NCI-H2029 treated with DMSO at 0.1 percent for 48 hours (cell line): ENCODE data around the gene PRR5L.
A peak's percentile ranks its signal among the peaks of the same experiment; 100 is the strongest.
"Not testable (repeated sequence)": the region's sequence is repeated elsewhere in the genome, so short reads cannot be mapped to it uniquely, and the experiment has no call there.

Source experiments
- DNase-seq: peaks from one replicate; lab custom pipeline; 2025; lab: John Stamatoyannopoulos, UW

The PRR5L gene

GRCh38 chr11:36459046-36459445, 163.0 kb downstream of the PRR5L start:
- no peak for DNase-seq

GRCh38 chr11:36460220-36460619, 164.1 kb downstream of the PRR5L start:
- no peak for DNase-seq

GRCh38 chr11:36462321-36462720, 166.2 kb downstream of the PRR5L start:
- DNase-seq = no peak

GRCh38 chr11:36463781-36464180, 167.7 kb downstream of the PRR5L start:
- DNase-seq = no peak

- no peak for DNase-seq
Measured at GRCh38 chr11:36464720-36465119, 168.6 kb downstream of the PRR5L start.

GRCh38 chr11:36465449-36466163, 169.5 kb downstream of the PRR5L start:
- no peak for DNase-seq

DNA sequence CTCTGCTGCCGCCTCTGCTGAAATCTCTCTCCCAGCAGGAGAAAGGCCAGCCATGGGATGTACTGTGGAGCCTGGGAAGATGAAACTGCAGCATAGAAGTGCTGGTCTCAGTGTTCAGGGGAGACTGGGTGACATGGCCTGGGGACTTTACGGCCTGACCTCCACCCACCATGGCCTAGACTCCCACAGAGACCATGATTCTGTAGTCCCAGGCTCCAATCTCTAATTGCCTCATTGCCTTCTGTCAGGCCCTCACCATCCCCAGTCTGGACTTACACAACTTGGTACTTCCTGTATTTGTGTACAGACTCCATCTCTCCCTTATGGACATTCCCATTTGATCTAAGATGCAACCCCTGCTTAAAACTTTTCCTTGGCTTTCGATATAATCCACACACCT, 170.9 kb downstream of the PRR5L start:
- DNase-seq = no peak

DNA sequence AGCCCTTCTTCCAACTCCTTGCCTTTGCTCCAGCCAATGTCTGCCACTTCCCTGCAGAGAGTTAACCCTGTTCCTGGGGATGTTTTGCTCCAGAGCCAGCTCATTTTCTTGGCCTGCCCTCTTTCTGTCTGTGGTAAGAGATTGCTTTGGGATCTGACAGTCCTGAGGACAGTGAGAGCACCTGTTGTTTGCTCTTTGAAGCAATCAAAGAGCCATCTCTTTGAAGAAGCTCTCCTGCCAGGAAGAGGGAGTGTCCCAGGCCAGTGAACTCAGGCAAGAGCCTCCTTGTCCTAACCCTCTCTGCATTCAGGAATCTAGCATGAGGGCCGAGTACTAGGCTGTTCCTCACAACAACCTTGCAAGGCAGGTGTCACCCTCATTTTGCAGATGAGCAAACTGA, 171.8 kb downstream of the PRR5L start:
- DNase-seq = no peak

- no peak for DNase-seq
Measured at GRCh38 chr11:36469063-36469462, 173.0 kb downstream of the PRR5L start.

DNA sequence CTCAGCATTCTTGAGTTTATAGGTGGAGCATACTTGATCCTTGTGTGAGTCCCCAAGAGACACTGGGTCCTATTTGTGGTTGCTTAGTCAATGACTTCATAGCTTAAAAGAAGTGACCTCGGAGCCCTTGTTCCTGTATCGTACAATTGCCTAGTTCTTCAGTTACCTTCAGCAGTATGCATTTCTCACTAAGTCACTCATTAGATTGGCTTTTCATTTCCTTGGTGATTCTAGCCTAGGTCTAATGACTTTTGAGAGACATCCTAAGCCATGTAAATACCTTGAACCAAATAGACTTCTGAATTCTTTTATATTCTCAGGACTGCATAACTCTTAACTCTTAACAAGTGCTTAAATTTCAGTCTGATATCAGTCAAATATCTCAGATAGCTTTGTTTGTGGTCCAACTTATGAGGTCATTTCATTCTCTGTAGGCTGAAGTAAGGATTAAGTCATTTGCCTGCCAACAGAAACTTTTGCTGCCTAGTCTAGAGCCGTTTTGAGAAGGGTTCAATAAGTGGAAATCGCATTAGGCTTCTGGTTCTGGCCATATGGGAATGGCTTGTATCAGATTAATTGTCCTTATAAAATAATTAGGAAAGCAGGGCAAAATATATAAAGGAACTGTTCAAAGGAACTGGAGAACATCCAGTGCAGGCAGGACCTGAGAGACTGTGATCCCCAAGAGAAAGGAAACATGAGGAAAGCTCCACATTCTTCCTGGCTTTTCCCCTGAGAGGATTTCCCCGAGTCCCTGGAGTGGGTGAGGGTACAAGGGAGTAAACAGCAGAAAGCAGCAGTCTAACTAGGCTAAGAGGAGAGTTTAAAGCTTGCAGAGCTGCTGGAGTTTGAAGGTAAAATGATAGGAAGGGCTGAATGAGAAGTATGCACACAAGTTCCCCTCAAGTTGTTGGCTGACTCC, 174.1 kb downstream of the PRR5L start:
- DNase-seq = no peak

GRCh38 chr11:36471577-36471976, 175.5 kb downstream of the PRR5L start:
- DNase-seq = no peak

DNA sequence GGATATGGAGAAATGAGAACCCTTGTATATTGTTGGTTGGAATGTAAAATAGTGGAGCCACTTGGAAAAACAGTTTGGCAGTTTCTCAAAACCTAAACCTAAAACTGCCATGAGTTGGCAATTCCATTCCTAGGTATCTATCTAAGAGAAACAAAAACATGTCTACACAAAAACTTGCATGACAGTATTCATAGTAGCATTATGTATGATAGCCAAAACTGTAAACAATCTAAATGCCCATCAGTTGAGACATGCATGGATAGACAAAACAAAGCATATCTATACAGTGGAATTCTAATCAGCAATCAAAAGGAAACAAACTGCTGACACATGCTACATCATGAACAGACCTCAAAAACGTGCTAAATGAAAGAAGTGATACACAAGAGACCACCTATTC, 179.1 kb downstream of the PRR5L start:
- no peak for DNase-seq

GRCh38 chr11:36478700-36479329, 182.7 kb downstream of the PRR5L start:
- DNase-seq = peak; percentile 52

- no peak for DNase-seq
Measured at GRCh38 chr11:36480833-36481232, 184.7 kb downstream of the PRR5L start.

DNA sequence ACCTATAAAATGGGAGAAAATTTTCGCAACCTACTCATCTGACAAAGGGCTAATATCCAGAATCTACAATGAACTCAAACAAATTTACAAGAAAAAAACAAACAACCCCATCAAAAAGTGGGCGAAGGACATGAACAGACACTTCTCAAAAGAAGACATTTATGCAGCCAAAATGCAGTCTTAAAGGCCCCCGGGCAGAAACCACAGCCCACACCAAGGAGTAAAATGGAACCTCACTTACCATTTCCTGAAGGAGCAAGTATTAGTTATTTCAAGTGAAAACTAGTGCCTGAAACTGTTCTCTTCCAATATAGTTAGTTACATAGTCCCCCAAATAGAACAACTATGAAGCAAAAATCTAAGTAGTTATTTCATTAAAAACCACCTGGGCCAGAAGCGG, 187.0 kb downstream of the PRR5L start:
- not testable (repeated sequence) for DNase-seq

- no peak for DNase-seq
Measured at GRCh38 chr11:36485298-36486002, 189.4 kb downstream of the PRR5L start.

DNA sequence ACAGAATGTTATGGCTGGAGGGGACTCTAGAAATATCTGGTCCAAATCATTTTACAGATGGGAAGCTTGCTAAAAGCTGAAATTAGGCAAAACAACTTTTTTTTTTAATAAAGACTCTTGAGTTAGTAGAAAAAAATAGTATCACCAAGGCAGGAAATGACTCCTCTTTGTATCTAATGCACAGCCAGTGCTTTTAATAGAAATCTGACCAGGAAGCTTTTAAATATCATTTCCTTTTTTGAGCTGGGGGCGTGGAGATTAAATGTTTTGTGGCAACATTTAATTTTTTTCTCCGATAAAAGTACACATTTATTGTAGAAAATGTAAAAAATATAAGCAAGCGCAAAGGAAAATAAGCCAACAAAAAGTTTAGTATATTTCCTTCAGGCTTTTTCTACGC, 191.5 kb downstream of the PRR5L start:
- DNase-seq = no peak

DNA sequence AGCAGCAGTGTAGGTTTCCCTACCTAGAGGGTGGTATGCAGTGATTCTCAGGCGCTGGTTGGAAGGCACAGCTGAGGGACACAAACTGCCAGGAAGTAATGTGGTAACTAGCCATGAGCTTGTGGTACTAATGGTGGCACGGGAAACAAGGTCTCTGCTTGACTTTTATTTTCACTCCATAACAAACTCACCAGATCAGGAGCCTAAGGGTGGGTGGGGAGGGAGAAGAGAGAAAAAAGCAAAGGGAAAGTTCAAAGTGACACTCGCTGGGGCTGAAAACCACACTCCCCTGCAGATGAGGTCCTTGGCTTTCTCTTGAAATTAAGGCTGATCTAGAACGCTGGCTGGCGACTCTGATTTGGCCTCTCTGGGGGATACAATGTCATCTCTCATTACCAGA, 192.0 kb downstream of the PRR5L start:
- DNase-seq = no peak

GRCh38 chr11:36490026-36490806, 194.1 kb downstream of the PRR5L start:
- DNase-seq = no peak

DNA sequence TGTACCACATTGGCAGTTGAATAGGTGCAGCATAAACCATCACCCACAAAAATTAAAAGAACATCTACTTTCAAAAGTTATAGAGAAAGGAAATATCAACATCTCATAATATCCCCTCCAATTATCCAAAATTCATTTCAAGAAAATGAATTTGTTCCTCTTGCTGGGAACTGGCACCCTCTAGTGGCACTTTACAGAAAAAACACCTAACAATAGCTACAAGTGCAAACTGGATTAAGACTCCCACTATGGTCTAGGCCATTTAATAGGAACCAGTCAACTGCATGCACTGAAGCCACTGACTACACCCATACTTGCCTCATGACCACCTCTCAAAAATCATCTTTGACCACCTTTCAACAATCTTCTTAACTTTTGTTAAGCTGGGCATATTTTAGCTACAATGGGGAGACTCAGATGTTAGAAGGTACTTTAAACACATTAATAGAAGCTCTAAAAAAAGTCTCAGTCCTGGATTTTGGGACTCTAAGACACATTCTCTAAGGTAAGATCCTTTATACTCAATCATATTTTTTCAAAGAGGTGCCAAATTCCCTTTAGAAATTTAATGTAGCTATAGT, 196.7 kb downstream of the PRR5L start:
- peak; percentile 12 for DNase-seq

DNA sequence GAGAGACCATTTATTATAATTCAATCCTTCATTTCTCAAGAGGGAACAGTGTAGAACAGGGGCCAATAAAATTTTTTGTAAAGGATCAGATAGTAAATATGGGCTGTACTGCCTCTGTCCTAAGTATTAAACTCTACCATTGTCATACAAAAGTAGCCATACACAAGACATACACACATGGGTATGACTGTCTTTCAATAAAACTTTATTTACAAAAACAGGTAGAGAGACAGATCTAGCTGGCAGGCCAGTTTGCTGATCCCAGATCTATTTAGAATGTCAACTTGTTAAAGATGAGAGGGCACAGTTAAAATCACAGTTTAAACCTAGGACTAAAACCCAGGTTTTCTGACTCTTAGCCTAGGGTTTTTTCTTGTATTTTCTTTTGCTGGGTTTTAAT, 197.2 kb downstream of the PRR5L start:
- no peak for DNase-seq
